ENCODE data around the gene ABCB10.

DNA sequence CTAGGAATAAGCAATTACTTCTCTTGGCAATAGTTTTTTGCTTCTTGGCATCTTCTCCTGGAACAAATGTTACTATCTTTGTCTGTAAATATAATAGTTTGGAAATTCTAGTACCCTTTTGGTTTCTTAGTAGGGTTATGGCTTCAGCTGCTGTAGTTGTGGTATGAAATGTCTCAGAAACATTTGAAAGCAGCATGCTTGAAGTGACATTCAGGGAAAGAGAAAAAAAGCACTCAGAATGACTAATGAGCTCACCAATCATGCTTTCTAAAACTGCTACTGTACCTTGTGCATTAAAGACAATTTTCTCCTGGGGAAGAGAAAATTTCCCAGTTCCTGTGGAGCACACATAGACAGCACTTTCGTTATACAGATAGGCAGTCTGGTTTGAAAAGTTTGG is 71.3 kb downstream of the ABCB10 start:
- TF ChIP-seq, protein P1, sequence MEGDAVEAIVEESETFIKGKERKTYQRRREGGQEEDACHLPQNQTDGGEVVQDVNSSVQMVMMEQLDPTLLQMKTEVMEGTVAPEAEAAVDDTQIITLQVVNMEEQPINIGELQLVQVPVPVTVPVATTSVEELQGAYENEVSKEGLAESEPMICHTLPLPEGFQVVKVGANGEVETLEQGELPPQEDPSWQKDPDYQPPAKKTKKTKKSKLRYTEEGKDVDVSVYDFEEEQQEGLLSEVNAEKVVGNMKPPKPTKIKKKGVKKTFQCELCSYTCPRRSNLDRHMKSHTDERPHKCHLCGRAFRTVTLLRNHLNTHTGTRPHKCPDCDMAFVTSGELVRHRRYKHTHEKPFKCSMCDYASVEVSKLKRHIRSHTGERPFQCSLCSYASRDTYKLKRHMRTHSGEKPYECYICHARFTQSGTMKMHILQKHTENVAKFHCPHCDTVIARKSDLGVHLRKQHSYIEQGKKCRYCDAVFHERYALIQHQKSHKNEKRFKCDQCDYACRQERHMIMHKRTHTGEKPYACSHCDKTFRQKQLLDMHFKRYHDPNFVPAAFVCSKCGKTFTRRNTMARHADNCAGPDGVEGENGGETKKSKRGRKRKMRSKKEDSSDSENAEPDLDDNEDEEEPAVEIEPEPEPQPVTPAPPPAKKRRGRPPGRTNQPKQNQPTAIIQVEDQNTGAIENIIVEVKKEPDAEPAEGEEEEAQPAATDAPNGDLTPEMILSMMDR (IDR thresholded peaks at IDR 0.05; ENCODE audit: low read depth, low read length, poor library complexity, severe bottlenecking), result no peak
- TF ChIP-seq EZH2phosphoT487 (IDR thresholded peaks at IDR 0.05; ENCODE audit: borderline replicate concordance, low read length), result no peak
